Skin epidermis (tissue), 12 donors: ENCODE data around the gene PRPS1L1.

Experiments
- H3K27ac ChIP-seq, 21 experiments: fragments of 200-600 bp; sonication (generic) in 11 of 21; one replicate each; pipeline ENCODE4 v1.5.0; 2020; ENCODE audit warnings: mild to moderate bottlenecking in 3 of 21, inconsistent platforms in 2 of 21, moderate library complexity in 2 of 21
- H3K4me3 ChIP-seq, 7 experiments: fragments of 200-600 bp; sonication (generic) in 2 of 7; one replicate each; pipeline ENCODE4 v1.5.0; 2020; ENCODE audit warnings: inconsistent platforms in 2 of 7, mild to moderate bottlenecking in 2 of 7, moderate library complexity in 1 of 7

Gene PRPS1L1

DNA sequence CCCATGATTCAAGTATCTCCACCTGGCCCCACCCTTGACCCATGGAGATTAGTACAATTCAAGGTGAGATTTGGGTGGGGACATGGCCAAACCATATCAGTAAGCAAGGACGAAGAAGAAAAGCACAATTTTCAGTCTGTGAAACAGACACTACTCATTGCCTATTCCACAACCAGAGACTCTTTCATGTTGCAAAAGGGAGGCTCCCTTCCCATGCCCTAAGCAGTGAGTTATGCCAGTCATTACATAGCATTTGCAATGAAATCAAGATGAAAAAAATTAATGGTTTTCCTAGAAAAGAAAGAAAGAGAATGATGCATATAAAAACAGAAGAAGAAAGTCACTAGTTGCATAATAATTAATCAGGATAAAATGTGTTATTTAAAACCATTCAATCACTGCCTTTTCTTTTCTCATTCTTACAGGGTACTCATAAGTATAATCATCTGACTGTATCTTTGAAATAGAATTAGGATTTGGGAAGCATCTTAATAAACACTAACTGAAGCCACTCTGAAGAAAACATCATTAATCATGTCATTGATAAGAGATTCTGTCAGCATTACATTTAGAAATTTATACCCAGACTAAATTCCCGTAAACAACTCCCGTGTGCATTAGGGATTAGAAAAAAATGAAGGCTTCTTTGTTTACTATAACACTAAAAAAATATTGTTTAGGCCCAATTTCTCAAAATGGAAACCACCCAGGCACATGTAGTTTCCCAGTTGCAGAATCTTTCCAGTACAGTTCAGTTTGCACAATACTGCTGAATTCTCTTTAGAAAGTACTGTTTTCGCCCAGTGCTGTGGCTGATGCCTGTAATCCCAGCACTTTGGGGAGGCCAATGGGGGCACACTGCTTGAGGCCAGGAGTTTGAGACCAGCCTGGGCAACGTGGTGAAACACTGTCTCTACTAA, 9.1 kb downstream of the PRPS1L1 start:
- Histone ChIP-seq H3K4me3 (no peak overlapping the region), H3K27ac (peak overlapping the region in 8 of 21 experiments; percentile 10 to 77 (median 48))

GRCh38 chr7:18016547-18017444, 10.8 kb downstream of the PRPS1L1 start:
- Histone ChIP-seq H3K4me3 (no peak overlapping the region), H3K27ac (no peak overlapping the region)

- no peak overlapping the region for H3K27ac ChIP-seq
- H3K4me3 ChIP-seq: no peak overlapping the region
Observed at GRCh38 chr7:18013936-18014335, 13.7 kb downstream of the PRPS1L1 start.

GRCh38 chr7:18004372-18004771, 23.3 kb downstream of the PRPS1L1 start:
- no peak overlapping the region for H3K4me3 ChIP-seq
- H3K27ac ChIP-seq: no peak overlapping the region

DNA sequence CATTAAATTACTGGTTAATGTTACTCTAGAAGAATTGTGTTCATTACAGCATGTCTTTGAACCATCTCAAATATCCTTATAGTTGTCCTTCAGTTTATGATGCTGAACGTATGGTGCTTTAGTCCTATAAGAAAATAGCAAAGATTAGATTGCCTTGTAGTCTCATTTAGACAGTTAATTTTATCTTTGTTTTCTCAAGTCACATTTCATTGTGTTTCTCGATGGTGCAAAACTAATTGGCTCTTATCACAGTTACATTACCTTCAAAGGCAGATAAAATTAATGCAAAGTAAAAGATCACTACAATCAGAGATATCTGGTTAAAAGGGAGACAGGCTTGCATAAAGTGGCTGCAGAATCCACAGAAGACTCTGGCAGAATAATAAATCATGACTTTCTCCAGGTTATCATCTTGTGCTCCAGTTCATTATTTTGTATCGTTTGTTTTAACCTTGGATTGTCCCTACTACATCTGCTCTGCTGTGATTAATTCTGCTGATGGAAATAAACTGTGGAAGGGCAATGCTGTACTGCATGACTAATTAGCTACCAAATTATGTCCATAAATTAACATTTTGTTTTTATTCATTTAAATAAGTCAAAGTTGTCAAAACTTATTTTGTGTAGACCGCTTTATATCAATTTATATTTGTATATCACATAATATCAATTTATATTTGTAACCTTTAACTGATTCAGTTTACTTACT, 24.2 kb downstream of the PRPS1L1 start:
- H3K27ac ChIP-seq: no peak overlapping the region
- no peak overlapping the region for H3K4me3 ChIP-seq

DNA sequence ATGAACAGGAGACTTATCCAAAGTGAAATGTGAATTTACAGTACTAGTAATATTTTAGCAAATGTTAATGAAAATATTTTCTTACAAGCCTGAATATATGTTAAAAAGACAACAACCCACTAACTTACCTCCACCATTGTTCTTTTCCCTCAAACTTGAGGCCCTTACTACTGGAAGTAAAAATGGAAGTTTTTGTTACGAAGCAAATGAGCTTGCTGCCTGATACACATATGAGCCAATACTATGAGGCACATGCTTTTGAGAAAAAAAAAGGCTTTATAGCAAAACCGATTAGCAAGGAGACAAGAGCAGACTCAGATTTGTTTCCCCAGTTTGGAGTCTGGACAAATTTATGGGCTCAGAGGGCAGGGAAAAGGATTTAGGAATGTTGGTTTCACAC, 29.0 kb downstream of the PRPS1L1 start:
- H3K27ac ChIP-seq: no peak overlapping the region

DNA sequence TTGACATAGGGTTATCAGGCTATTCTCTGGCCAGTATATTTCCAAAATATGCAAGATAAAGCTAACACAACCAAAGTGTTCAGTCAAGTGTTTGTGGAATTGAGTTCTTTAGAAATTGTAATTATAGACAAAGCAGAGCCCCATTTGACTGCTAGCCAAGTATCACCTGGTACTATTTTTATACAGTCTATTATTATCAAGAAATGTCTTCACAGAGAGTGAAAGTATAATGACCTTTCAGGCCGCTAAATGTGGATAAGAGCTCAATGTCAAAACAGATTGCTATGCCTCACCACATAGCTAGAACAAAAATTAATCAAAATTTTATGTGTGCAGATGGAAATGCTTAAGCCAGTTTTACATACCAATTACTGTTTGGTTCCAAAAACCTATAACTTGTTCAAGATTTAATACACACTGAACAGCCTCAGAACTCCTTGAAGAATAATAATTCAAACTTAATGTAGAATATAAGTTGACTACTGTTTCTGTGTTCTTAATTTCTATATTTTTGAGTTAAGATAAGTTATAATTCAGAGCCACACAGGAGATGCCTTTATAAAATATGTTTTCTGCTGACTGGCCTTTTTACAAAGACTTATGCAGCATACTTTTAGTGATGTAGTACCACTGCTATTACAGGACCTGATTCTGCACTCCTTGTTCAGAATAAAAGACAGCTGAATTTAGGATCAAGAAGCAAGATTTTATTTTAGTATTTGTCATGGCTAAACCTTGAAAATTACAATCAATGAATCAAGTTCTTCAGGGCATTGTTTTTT, 31.0 kb downstream of the PRPS1L1 start:
- H3K4me3 ChIP-seq: no peak overlapping the region
- H3K27ac ChIP-seq: no peak overlapping the region

More for the DNA sequence above, 29.0 kb downstream of the PRPS1L1 start:
- H3K4me3 ChIP-seq: no peak overlapping the region

- Histone ChIP-seq H3K4me3 (no peak overlapping the region), H3K27ac (no peak overlapping the region)
Observed at GRCh38 chr7:17996040-17996439, 31.6 kb downstream of the PRPS1L1 start.

DNA sequence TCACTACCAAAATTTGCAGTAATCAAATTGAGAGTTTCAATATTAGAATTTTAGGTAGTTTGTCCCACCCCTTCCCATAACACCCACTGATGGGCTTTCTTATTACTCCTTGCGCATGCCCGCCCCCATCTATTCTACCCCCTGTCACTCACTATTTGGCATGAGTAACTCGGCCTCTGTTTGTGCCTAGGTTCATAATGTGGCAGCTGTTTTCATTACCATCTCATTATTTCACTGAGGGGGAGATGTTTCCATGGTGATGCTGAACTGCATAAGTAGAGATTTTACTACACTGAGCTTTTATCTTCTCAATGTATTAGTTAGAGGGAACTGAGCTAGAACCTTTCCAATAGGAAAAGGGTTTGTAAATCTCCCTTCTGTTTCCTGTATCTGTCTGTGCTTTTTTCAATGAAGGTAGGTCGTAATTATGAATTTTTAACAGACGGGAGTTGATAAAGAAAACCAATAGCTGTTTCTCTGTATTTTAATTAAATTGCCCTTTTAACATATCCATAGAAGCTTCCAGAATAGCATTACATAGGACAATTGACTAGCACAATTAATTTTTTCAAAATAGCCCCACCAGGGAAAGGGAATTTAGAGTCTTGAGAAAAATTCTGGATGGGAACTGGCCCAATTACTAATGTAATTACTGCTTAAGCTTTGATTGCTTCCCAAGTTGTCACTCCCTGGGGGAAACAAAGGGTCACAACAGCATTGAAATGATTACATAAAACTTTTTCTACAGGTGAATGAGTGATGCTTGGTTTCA, 33.4 kb downstream of the PRPS1L1 start:
- H3K4me3 ChIP-seq: no peak overlapping the region
- no peak overlapping the region for H3K27ac ChIP-seq

GRCh38 chr7:17991866-17992648, 35.6 kb downstream of the PRPS1L1 start:
- no peak overlapping the region for H3K27ac ChIP-seq
- no peak overlapping the region for H3K4me3 ChIP-seq

DNA sequence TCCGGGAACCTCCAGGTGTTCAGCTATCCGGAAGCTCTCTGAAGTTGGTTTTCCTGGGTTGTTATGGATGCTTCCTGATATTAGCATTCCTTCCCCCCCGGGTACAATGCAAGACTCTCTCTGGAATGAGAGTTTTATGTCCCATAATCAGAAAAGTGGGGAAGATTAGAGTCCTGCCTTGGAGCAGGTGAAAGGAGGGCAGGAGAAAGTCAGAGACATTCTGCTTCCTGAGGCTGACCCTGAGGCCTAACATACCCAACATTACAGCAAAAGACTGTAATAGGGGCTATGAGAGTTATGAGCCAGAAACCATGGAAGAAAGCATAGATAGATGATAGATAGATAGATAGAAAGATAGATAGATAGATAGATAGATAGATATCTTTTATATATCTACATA, 36.9 kb downstream of the PRPS1L1 start:
- H3K4me3 ChIP-seq: no peak overlapping the region
- H3K27ac ChIP-seq: no peak overlapping the region

DNA sequence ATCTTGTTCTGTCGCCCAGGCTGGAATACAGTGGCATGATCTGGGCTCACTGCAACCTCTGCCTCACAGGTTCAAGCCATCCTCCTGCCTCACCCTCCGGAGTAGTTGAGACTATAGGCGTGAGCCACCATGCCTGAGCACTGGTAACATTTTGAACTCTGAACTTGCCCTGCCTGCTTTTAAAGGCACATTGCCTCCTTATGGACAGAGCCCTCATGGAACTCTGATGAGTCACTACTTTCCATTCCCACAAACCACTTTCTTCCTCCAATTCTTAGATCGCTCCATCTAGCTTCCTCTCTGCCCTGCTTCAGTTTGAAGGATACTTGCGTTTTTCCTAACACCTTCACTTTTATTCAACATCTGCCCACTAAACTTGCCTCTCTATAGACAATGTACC, 38.1 kb downstream of the PRPS1L1 start:
- no peak overlapping the region for H3K27ac ChIP-seq
- no peak overlapping the region for H3K4me3 ChIP-seq

- Histone ChIP-seq H3K27ac (no peak overlapping the region), H3K4me3 (no peak overlapping the region)
Observed at GRCh38 chr7:17988858-17989257, 38.8 kb downstream of the PRPS1L1 start.

DNA sequence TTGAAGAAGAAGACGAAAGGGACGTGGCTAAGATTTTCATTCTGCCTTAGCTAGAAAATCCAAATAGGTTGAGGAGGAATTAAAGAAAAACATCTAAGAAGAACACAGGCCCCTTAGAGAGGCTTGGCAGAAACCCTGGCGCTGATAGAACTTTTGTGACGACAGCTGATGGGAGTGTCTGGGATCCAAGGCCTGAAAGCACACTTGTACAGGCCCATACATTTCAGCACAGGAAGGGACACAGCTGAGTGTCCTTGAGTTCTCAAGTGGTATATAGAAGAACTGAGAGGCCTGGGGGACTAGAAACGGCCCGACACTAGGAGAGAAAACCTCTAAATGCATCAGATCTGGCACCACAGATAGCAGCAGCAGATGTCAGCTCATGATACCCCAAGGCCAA, 39.5 kb downstream of the PRPS1L1 start:
- Histone ChIP-seq H3K4me3 (no peak overlapping the region), H3K27ac (no peak overlapping the region)

- H3K27ac ChIP-seq: no peak overlapping the region
- H3K4me3 ChIP-seq: no peak overlapping the region
Observed at GRCh38 chr7:17986851-17987250, 40.8 kb downstream of the PRPS1L1 start.

GRCh38 chr7:17985473-17986239, 42.0 kb downstream of the PRPS1L1 start:
- no peak overlapping the region for H3K27ac ChIP-seq

DNA sequence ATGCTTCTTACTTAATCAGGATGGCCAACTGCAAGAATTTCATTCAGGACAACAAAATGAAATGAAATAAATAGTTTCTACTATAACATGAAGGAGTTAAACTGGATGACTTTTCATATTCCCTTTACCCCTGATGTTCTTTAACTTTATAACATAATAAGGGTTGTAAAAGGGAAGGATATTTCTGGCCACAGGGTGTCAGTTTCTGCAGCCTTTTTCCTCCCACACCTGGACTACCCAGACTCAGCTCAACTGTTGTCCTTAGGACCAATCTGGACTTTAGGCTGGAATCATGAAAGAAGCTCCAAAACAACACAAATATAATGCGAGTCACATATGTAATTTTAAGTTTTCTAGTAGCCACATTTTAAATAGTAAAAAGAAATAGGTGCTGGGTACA, 43.4 kb downstream of the PRPS1L1 start:
- no peak overlapping the region for H3K4me3 ChIP-seq
- H3K27ac ChIP-seq: no peak overlapping the region

More at GRCh38 chr7:17985473-17986239, 42.0 kb downstream of the PRPS1L1 start:
- no peak overlapping the region for H3K4me3 ChIP-seq
